Measurements from ENCODE around the gene PPP6R2.

PPP6R2 gene

GRCh38 chr22:50479721-50480120 lies 136.6 kb downstream of the PPP6R2 start:
- Histone ChIP-seq H3F3A (ENCODE audit: insufficient read depth, low read length) (no peaks in the 10 kb centered on the region), H3K4me2 (ENCODE audit: low read length) (no peak overlapping the region), H3K36me3 (ENCODE audit: insufficient read depth, low read length) (no peaks in the 10 kb centered on the region), H3K9ac (ENCODE audit: low read length) (no peak overlapping the region), H3K27ac (ENCODE audit: low read depth, low read length, poor library complexity, severe bottlenecking) (no peak overlapping the region), H3K27me3 (ENCODE audit: insufficient read depth, low read length) (peaks cover 4% of the 10 kb centered on the region; the same call in 1 of the 2 replicates), H3K9me3 (ENCODE audit: low read length) (no peaks in the 10 kb centered on the region), H3K4me1 (ENCODE audit: insufficient read depth, low read length, severe bottlenecking) (peaks cover 24% of the 10 kb centered on the region), H3K79me2 (ENCODE audit: insufficient read depth, low read length) (no peaks in the 10 kb centered on the region), H2AFZ (ENCODE audit: low read length) (no peak overlapping the region), H4K20me1 (ENCODE audit: insufficient read depth, low read length) (no peaks in the 10 kb centered on the region), H3K4me3 (ENCODE audit: low read depth, low read length, poor library complexity, severe bottlenecking) (no peak overlapping the region), H3K9me2 (ENCODE audit: low read depth, low read length) (no peaks in the 10 kb centered on the region)
- TF ChIP-seq CTCF (IDR thresholded peaks at IDR 0.05; ENCODE audit: low read length) = no peak

- Histone ChIP-seq H3K9ac (ENCODE audit: low read length) (no peak overlapping the region), H4K20me1 (ENCODE audit: insufficient read depth, low read length) (no peaks in the 10 kb centered on the region), H2AFZ (ENCODE audit: low read length) (no peak overlapping the region)
Observed at GRCh38 chr22:50481045-50481439, 137.9 kb downstream of the PPP6R2 start.

GRCh38 chr22:50481440-50482106 lies 138.4 kb downstream of the PPP6R2 start, which contains the start of gene ADM2:
Gene ADM2, plus strand, starts transcription at chr22:50481543. Its CDS starts 305 bp downstream, at chr22:50481848.
- TF ChIP-seq CTCF (IDR thresholded peaks at IDR 0.05; ENCODE audit: low read length) = no peak
- TF ChIP-seq EZH2 (IDR thresholded peaks at IDR 0.05; ENCODE audit: borderline replicate concordance, low read length) = no peak
- Histone ChIP-seq H4K20me1 (ENCODE audit: insufficient read depth, low read length) (no peaks in the 10 kb centered on the region), H3K4me3 (ENCODE audit: low read depth, low read length, poor library complexity, severe bottlenecking) (peak within 1 kb of the TSS; percentile 50), H3K36me3 (ENCODE audit: insufficient read depth, low read length) (no peaks in the 10 kb centered on the region), H3K27me3 (ENCODE audit: insufficient read depth, low read length) (peaks cover 4% of the 10 kb centered on the region; the same call in 1 of the 2 replicates), H2AFZ (ENCODE audit: low read length) (no peak within 1 kb of the TSS), H3K9me2 (ENCODE audit: low read depth, low read length) (no peaks in the 10 kb centered on the region), H3K4me1 (ENCODE audit: insufficient read depth, low read length, severe bottlenecking) (peaks cover 19% of the 10 kb centered on the region), H3K27ac (ENCODE audit: low read depth, low read length, poor library complexity, severe bottlenecking) (no peak within 1 kb of the TSS), H3K79me2 (ENCODE audit: insufficient read depth, low read length) (no peaks in the 10 kb centered on the region), H3K4me2 (ENCODE audit: low read length) (peak within 1 kb of the TSS; percentile 64), H3K9me3 (ENCODE audit: low read length) (no peaks in the 10 kb centered on the region), H3F3A (ENCODE audit: insufficient read depth, low read length) (no peaks in the 10 kb centered on the region), H3K9ac (ENCODE audit: low read length) (peak within 1 kb of the TSS; percentile 32)

More at GRCh38 chr22:50481045-50481439, 137.9 kb downstream of the PPP6R2 start:
- H3K36me3 ChIP-seq (ENCODE audit: insufficient read depth, low read length) = no peaks in the 10 kb centered on the region
- peak overlapping the region; percentile 50 for H3K4me3 ChIP-seq (ENCODE audit: low read depth, low read length, poor library complexity, severe bottlenecking)
- peak overlapping the region; percentile 64 for H3K4me2 ChIP-seq (ENCODE audit: low read length)
- TF ChIP-seq EZH2 (IDR thresholded peaks at IDR 0.05; ENCODE audit: borderline replicate concordance, low read length) (no peak), CTCF (IDR thresholded peaks at IDR 0.05; ENCODE audit: low read length) (no peak)
- H3K9me2 ChIP-seq (ENCODE audit: low read depth, low read length) = no peaks in the 10 kb centered on the region
- no peaks in the 10 kb centered on the region for H3K9me3 ChIP-seq (ENCODE audit: low read length)
- peaks cover 18% of the 10 kb centered on the region for H3K4me1 ChIP-seq (ENCODE audit: insufficient read depth, low read length, severe bottlenecking)
- no peaks in the 10 kb centered on the region for H3F3A ChIP-seq (ENCODE audit: insufficient read depth, low read length)
- no peaks in the 10 kb centered on the region for H3K79me2 ChIP-seq (ENCODE audit: insufficient read depth, low read length)
- H3K27me3 ChIP-seq (ENCODE audit: insufficient read depth, low read length) = peaks cover 4% of the 10 kb centered on the region; the same call in 1 of the 2 replicates
- no peak overlapping the region for H3K27ac ChIP-seq (ENCODE audit: low read depth, low read length, poor library complexity, severe bottlenecking)

Data from OCI-LY1 (cell line).